Measurements from ENCODE around the gene SIGMAR1.

Gene SIGMAR1

GRCh38 chr9:34629491-34629808, 8.1 kb downstream of the SIGMAR1 start:
- Histone ChIP-seq H2BK12ac (ENCODE audit: low read length) (no peak overlapping the region), H3K4me2 (ENCODE audit: low read length) (no peak overlapping the region), H2BK5ac (ENCODE audit: low read depth, low read length, poor library complexity) (no peak overlapping the region), H4K12ac (ENCODE audit: low read depth, low read length) (no peak overlapping the region), H3K14ac (ENCODE audit: low read length) (no peak overlapping the region), H3K36me3 (ENCODE audit: control insufficient read depth in 1 of 2, insufficient read depth in 2 of 2, low read length in 2 of 2) (no peaks in the 10 kb centered on the region), H2AFZ (ENCODE audit: insufficient read depth, low read length, poor library complexity) (no peak overlapping the region), H3K9me3 (ENCODE audit: insufficient read depth, low read depth, low read length) (peaks cover 9% of the 10 kb centered on the region), H3K79me2 (ENCODE audit: control insufficient read depth, insufficient read depth, low read length, poor library complexity) (no peaks in the 10 kb centered on the region), H3K79me1 (ENCODE audit: low read length) (no peaks in the 10 kb centered on the region), H4K8ac (ENCODE audit: low read depth, low read length) (no peak overlapping the region), H3K4ac (ENCODE audit: low read depth, low read length) (no peak overlapping the region), H2AK5ac (ENCODE audit: low read length) (no peak overlapping the region), H2BK120ac (ENCODE audit: insufficient read depth, low read length, poor library complexity) (no peak overlapping the region), H4K91ac (ENCODE audit: low read depth, low read length) (no peak overlapping the region), H3K18ac (ENCODE audit: low read length) (no peak overlapping the region), H3K4me3 (ENCODE audit: low read depth, low read length) (no peak overlapping the region), H3K4me1 (ENCODE audit: control insufficient read depth in 1 of 2, insufficient read depth in 2 of 2, low read length in 2 of 2) (peaks cover 0 to 3% of the 10 kb centered on the region in 2 experiments), H3K9ac (ENCODE audit: low read length) (no peak overlapping the region), H3K23ac (ENCODE audit: low read length) (no peak overlapping the region), H3K27me3 (ENCODE audit: insufficient read depth, low read length) (peaks cover 53% of the 10 kb centered on the region), H3K27ac (ENCODE audit: low read depth, low read length) (no peak overlapping the region)
- no peak for DNase-seq
- WGBS (ENCODE audit: extremely low coverage, insufficient coverage, insufficient read length): no CpG with 5 or more reads among the region's 5 CpGs

- Histone ChIP-seq H3K4me1 (ENCODE audit: control insufficient read depth in 1 of 2, insufficient read depth in 2 of 2, low read length in 2 of 2) (peaks cover 0 to 3% of the 10 kb centered on the region in 2 experiments), H2BK120ac (ENCODE audit: insufficient read depth, low read length, poor library complexity) (no peak within 1 kb of the TSS), H3K4me3 (ENCODE audit: low read depth, low read length) (peak within 1 kb of the TSS; percentile 45), H3K14ac (ENCODE audit: low read length) (no peak within 1 kb of the TSS), H4K12ac (ENCODE audit: low read depth, low read length) (no peak within 1 kb of the TSS), H3K9me3 (ENCODE audit: insufficient read depth, low read depth, low read length) (peaks cover 11% of the 10 kb centered on the region), H3K18ac (ENCODE audit: low read length) (no peak within 1 kb of the TSS), H2AK5ac (ENCODE audit: low read length) (no peak within 1 kb of the TSS), H3K27me3 (ENCODE audit: insufficient read depth, low read length) (peaks cover 59% of the 10 kb centered on the region), H2BK12ac (ENCODE audit: low read length) (no peak within 1 kb of the TSS), H2AFZ (ENCODE audit: insufficient read depth, low read length, poor library complexity) (no peak within 1 kb of the TSS), H3K9ac (ENCODE audit: low read length) (no peak within 1 kb of the TSS), H3K4me2 (ENCODE audit: low read length) (peak within 1 kb of the TSS; percentile 59), H4K91ac (ENCODE audit: low read depth, low read length) (no peak within 1 kb of the TSS), H3K36me3 (ENCODE audit: control insufficient read depth in 1 of 2, insufficient read depth in 2 of 2, low read length in 2 of 2) (no peaks in the 10 kb centered on the region), H2BK5ac (ENCODE audit: low read depth, low read length, poor library complexity) (no peak within 1 kb of the TSS), H3K27ac (ENCODE audit: low read depth, low read length) (no peak within 1 kb of the TSS), H3K23ac (ENCODE audit: low read length) (no peak within 1 kb of the TSS), H3K79me1 (ENCODE audit: low read length) (no peaks in the 10 kb centered on the region), H3K79me2 (ENCODE audit: control insufficient read depth, insufficient read depth, low read length, poor library complexity) (no peaks in the 10 kb centered on the region), H4K8ac (ENCODE audit: low read depth, low read length) (no peak within 1 kb of the TSS), H3K4ac (ENCODE audit: low read depth, low read length) (no peak within 1 kb of the TSS)
- no CpG with 5 or more reads among the region's 69 CpGs for WGBS (ENCODE audit: extremely low coverage, insufficient coverage, insufficient read length)
- DNase-seq: peak; percentile 40 to 73
Observed at GRCh38 chr9:34628656-34629490, 8.7 kb downstream of the SIGMAR1 start, which contains the start of gene ARID3C. Gene ARID3C (minus strand): TSS chr9:34629066. CDS start chr9:34628014, 1,052 bp downstream.

GRCh38 chr9:34627716-34628655, 9.6 kb downstream of the SIGMAR1 start:
- Histone ChIP-seq H3K27ac (ENCODE audit: low read depth, low read length) (no peak overlapping the region), H2AFZ (ENCODE audit: insufficient read depth, low read length, poor library complexity) (no peak overlapping the region), H2AK5ac (ENCODE audit: low read length) (no peak overlapping the region), H3K36me3 (ENCODE audit: control insufficient read depth in 1 of 2, insufficient read depth in 2 of 2, low read length in 2 of 2) (no peaks in the 10 kb centered on the region), H3K4me1 (ENCODE audit: control insufficient read depth in 1 of 2, insufficient read depth in 2 of 2, low read length in 2 of 2) (peaks cover 0 to 3% of the 10 kb centered on the region in 2 experiments), H3K9me3 (ENCODE audit: insufficient read depth, low read depth, low read length) (peaks cover 13% of the 10 kb centered on the region), H2BK120ac (ENCODE audit: insufficient read depth, low read length, poor library complexity) (no peak overlapping the region), H3K23ac (ENCODE audit: low read length) (no peak overlapping the region), H2BK12ac (ENCODE audit: low read length) (no peak overlapping the region), H3K4me3 (ENCODE audit: low read depth, low read length) (no peak overlapping the region), H4K91ac (ENCODE audit: low read depth, low read length) (no peak overlapping the region), H2BK5ac (ENCODE audit: low read depth, low read length, poor library complexity) (no peak overlapping the region), H3K14ac (ENCODE audit: low read length) (no peak overlapping the region), H3K27me3 (ENCODE audit: insufficient read depth, low read length) (peaks cover 66% of the 10 kb centered on the region), H3K18ac (ENCODE audit: low read length) (no peak overlapping the region), H4K12ac (ENCODE audit: low read depth, low read length) (no peak overlapping the region), H3K4ac (ENCODE audit: low read depth, low read length) (no peak overlapping the region), H3K79me2 (ENCODE audit: control insufficient read depth, insufficient read depth, low read length, poor library complexity) (no peaks in the 10 kb centered on the region), H3K9ac (ENCODE audit: low read length) (no peak overlapping the region), H4K8ac (ENCODE audit: low read depth, low read length) (no peak overlapping the region), H3K79me1 (ENCODE audit: low read length) (no peaks in the 10 kb centered on the region), H3K4me2 (ENCODE audit: low read length) (peak overlapping the region; percentile 59)
- no peak for DNase-seq
- WGBS (ENCODE audit: extremely low coverage, insufficient coverage, insufficient read length): no CpG with 5 or more reads among the region's 20 CpGs

- no peak overlapping the region for H2BK5ac ChIP-seq (ENCODE audit: low read depth, low read length, poor library complexity)
- no peak overlapping the region for H3K14ac ChIP-seq (ENCODE audit: low read length)
- no peak overlapping the region for H3K23ac ChIP-seq (ENCODE audit: low read length)
- no peak overlapping the region for H3K4ac ChIP-seq (ENCODE audit: low read depth, low read length)
- peaks cover 4 to 5% of the 10 kb centered on the region in 2 experiments for H3K4me1 ChIP-seq (ENCODE audit: control insufficient read depth in 1 of 2, insufficient read depth in 2 of 2, low read length in 2 of 2)
- H2BK120ac ChIP-seq (ENCODE audit: insufficient read depth, low read length, poor library complexity): no peak overlapping the region
- no peak overlapping the region for H3K18ac ChIP-seq (ENCODE audit: low read length)
- H3K9ac ChIP-seq (ENCODE audit: low read length): no peak overlapping the region
- H2AFZ ChIP-seq (ENCODE audit: insufficient read depth, low read length, poor library complexity): no peak overlapping the region
- no peaks in the 10 kb centered on the region for H3K36me3 ChIP-seq (ENCODE audit: control insufficient read depth in 1 of 2, insufficient read depth in 2 of 2, low read length in 2 of 2)
- H3K79me2 ChIP-seq (ENCODE audit: control insufficient read depth, insufficient read depth, low read length, poor library complexity): peaks cover 1% of the 10 kb centered on the region
- no peak overlapping the region for H3K27ac ChIP-seq (ENCODE audit: low read depth, low read length)
- H3K4me3 ChIP-seq (ENCODE audit: low read depth, low read length): no peak overlapping the region
- H2AK5ac ChIP-seq (ENCODE audit: low read length): no peak overlapping the region
- peaks cover 16% of the 10 kb centered on the region for H3K9me3 ChIP-seq (ENCODE audit: insufficient read depth, low read depth, low read length)
- H3K4me2 ChIP-seq (ENCODE audit: low read length): no peak overlapping the region
- peaks cover 1% of the 10 kb centered on the region for H3K79me1 ChIP-seq (ENCODE audit: low read length)
- no CpG with 5 or more reads among the region's 3 CpGs for WGBS (ENCODE audit: extremely low coverage, insufficient coverage, insufficient read length)
- DNase-seq: no peak
- no peak overlapping the region for H4K91ac ChIP-seq (ENCODE audit: low read depth, low read length)
- no peak overlapping the region for H4K8ac ChIP-seq (ENCODE audit: low read depth, low read length)
- H4K12ac ChIP-seq (ENCODE audit: low read depth, low read length): no peak overlapping the region
- H3K27me3 ChIP-seq (ENCODE audit: insufficient read depth, low read length): peaks cover 56% of the 10 kb centered on the region
- H2BK12ac ChIP-seq (ENCODE audit: low read length): no peak overlapping the region
Observed at GRCh38 chr9:34625186-34625486, 12.5 kb downstream of the SIGMAR1 start.

Measured in trophoblast cell (in vitro differentiated cells and primary cell).